Putamen (tissue), 1 donor: Measurements from ENCODE around the gene ARMC2.
"Not testable (repeated sequence)": the region's sequence is repeated elsewhere in the genome, so short reads cannot be mapped to it uniquely, and the experiment has no call there.

ENCODE experiments used
- DNase-seq: peaks from one replicate; pipeline ENCODE4 v3.0.0-alpha.2; 2016; ENCODE audit warnings: low spot score

The ARMC2 gene

DNA sequence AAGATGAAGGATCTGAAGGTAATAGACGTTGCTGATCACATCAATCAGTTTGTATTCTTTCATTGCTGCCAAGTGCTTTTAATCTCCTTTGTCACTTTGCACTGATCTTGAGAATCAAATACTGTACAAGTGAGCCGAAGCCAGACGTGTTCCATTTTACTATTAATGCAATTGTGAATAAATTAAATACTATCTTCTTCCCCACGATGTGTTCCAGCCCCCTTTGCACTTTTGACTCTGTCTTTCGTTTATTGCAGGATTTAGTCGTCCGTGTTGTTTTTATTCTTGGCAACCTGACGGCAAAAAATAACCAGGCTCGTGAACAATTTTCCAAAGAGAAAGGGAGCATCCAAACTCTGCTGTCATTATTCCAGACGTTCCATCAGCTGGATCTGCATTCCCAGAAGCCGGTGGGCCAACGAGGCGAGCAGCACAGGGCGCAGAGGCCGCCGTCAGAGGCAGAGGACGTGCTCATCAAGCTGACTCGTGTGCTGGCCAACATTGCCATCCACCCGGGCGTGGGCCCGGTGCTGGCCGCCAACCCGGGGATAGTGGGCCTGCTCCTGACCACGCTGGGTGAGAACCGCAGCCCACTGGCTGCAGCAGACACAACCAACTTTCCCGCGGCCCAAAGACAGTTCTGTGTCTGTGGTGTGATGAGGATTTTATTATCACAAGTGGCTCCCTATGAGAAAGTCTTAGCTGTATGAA is 104.7 kb downstream of the ARMC2 start:
- no peak for DNase-seq

DNA sequence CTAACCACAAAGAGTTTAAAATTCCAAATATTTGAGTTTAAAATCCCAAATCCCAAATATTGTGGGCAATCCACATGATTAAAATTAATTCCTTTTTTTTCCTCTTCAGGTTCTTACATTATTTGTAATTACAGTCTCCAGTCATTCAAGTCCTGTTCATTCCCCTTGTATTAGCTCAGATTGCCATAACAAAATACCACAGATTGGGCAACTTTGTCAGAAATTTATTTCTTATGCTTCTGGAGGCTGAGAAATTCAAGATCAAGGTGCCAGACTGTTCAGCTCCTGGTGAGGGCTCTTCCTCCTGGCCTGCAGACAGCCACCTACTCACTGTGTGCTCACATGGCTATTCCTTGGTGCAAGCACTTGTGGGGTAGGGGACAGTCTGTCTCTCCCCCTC is 105.5 kb downstream of the ARMC2 start:
- DNase-seq = no peak

DNA sequence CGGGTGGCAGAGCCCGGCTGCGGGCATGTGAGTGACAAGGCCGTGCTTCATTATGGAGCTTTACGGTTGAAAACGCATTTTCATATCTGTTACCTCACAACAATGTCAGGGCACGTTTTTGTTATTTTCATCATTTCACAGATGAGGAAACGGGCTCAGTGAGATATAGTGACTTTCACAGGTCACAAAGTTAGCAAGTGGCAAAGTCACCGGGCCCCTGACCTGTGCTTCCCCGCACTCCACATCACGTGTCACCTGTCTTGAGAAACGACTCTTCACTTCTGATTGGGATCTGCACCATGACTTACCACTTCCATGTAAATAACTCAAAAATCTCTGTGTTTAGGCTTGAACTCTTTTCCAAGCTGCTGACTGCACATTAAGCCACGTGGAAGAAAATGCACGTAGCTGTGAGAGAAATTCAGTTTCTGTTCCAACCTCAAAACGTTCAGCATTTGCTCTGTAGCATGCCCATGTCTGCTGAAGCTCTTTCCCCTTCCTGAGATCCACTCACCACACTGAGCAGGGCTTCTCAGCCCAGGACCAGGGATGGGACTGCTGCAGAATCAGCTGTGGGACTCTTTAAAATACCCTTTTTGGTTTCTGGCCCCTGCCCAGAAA is 107.2 kb downstream of the ARMC2 start:
- DNase-seq = no peak

DNA sequence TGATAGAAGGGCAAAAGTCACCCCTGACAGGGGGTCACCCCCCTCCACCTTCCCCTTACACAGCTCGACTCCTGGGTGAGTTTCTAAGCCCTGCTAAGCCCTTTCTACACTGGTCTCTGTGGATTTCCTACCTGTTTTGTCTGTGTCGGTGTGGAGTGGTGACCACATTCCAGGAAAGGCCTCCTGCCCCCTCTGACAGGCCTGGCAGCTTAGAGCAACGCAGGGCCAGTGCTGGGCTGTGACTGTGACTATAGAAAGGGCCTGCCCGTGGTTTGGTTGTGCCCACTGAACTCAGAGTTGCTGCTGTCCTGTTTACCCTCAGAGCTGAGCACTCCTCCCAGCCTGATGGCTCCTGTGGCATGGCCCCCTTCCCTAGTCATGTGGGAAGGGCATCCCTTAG is 109.0 kb downstream of the ARMC2 start:
- no peak for DNase-seq

- no peak for DNase-seq
Measured at GRCh38 chr6:108958900-108959770, 110.9 kb downstream of the ARMC2 start.

- DNase-seq = no peak
Measured at GRCh38 chr6:108959972-108960582, 111.9 kb downstream of the ARMC2 start.

GRCh38 chr6:108960601-108961000 is 112.4 kb downstream of the ARMC2 start:
- DNase-seq = no peak

DNA sequence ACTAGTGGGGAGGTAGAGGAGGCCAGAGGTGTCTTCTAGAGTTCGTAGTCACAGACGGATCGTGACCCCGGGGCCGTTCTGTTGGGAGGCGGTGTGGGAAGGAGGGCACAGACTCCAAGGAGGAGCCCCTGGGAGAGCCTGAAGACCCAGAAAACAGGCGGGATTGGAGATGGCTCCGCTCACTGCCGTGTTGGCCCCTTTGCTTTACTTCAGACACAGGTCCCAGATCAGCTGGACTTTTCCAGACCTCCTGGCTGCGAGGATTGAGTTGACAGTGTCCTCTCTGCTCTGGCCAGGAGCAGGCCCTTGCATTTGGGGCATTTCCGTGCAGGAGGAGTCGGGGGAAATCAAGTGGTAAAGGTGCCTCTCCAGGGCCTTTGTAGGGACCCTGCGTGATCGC is 112.9 kb downstream of the ARMC2 start:
- DNase-seq = no peak

DNA sequence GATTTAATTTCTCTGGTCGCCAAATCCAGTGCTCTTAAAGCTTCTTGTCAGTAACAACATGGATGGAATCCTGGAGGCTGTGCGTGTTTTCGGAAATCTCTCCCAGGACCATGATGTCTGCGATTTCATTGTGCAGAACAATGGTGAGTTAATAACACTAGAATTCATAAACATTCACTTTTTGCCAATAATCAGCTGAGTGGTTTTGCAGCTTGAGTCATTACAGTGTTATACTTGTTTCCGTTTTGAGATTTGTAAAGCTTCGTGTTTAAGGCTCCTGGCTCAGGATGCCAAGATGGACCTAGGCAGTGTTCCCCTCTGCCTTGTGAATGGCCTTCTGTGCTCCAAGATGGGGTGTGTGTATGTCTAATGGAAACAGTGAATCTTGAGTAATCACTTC is 113.8 kb downstream of the ARMC2 start:
- DNase-seq = no peak

DNA sequence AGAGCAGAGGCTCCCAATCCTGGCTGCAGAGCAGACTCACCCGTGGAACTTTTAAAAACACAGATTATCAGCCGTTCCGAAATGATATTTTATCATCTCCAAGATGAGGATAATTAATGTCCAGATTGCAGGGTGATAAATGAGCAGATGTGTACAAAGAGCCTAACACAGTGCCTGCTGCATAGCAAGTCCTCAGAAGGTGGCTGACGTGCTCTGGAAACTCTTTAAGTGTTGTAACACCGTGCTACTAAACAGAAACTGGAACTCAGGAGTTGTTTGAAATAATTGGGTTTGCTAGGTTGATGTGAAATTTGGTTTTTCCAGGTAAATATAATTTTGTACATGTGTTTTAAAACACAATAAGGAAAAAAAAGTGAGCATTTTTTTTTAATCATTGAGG is 118.0 kb downstream of the ARMC2 start:
- no peak for DNase-seq

DNA sequence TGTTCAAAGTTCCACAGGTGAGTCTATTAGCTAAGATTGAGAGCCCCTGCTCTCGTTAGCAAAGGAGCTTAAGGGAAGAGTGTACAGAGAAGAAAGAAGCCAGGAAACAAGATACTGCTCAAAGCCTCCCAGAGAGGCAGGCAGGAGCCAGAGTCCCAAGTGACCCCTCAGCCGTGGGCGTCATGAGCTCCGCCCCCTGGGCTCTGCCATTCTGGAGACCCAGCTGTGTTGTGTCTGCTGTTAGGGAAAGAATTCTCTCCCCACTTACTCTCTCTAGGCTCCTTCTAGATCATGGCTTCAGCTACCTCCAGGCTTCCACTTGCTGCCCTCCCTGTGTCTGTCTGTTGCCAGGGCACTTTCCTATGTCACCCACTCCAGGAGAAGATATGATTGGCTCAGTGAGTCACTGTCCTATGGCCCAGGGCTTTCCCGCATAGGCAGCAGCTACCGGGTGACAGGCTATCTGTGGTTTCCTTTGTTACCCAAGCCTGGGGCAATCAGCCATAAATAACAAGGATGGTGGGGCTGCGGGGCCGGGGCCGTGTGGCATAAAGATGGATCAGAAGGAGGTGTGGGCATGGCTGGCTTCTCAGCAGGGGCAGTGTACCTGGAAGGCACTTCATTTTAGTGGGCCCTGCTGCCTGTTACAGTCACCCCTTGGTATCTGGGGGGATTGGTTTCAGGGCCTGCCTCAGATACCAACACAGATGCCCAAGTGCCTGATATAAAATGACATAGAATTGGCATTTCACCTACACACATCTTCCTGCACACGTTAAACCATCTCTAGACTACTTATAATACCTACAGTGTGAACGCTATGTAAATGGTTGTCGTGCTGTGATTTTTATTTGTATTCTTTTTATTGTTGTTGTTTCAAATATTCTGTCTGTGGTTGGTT is 118.9 kb downstream of the ARMC2 start:
- DNase-seq = no peak

DNA sequence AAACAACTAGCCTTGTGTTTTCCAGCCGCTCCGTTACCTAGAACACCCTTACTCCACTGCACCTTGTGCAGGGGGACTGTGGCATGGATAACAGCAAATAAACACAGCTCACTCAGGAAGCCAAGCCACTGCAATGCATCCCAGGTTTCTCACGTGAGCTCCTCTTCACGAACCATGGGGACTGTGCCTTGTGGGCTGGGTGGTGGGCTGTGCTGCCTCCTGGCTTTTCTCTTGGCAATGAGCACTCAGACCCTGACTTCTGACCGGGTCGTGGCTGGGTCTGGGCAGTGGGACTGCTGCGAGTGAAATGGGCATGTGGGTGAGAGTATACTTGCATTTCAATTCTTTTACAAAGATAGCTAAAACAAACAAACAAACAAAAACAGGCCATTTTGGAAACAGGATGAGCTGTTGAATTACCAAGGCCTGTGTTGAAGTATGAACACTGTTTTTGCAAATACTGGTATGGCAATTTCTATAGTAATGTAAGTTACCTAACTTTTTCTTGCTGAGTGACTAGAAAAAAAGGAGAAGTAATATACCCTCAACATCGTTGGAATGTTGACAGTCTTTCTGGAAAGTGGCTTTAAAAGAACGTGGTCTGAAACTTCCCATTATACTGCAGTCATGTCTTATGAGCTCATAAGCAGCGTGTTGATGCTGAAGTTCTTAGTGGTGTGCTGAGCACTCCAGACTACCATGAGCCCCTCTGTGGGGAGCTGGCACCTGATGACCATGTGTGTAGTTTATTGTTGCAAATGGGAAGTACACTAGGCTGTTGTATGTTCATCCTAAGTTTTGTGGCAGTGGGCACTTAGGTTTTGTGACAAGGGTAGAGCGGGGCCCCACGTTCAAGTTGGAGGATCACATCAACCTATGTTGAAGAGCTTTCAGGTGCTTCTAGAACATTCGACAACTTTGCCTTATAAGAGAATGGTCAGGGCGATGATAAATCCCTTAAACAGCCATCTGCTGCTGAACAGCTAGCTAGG is 120.4 kb downstream of the ARMC2 start:
- no peak for DNase-seq

DNA sequence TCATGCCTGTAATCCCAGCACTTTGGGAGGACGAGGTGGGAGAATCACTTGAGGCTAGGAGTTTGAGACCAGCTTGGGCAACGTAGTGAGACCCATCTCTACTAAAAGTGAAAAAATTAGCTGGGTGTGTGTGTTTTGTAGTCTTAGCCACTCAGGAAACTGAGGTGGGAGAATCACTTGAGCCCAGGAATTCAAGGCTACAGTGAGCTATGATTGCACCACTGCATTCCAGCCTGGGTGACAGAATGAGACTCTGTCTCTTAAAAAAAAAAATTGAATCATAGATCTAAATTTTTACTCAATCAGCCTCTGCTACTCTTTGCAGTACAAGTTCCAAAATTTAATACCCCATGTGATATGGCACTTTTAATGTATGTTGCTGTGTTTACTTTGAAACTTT is 121.6 kb downstream of the ARMC2 start:
- DNase-seq = no peak

- no peak for DNase-seq
Measured at GRCh38 chr6:108974201-108974600, 126.0 kb downstream of the ARMC2 start.

GRCh38 chr6:108978638-108979037 is 130.4 kb downstream of the ARMC2 start:
- DNase-seq = not testable (repeated sequence)

- no peak for DNase-seq
Measured at GRCh38 chr6:108982154-108983113, 134.2 kb downstream of the ARMC2 start.

- no peak for DNase-seq
Measured at GRCh38 chr6:108983151-108983550, 134.9 kb downstream of the ARMC2 start.

DNA sequence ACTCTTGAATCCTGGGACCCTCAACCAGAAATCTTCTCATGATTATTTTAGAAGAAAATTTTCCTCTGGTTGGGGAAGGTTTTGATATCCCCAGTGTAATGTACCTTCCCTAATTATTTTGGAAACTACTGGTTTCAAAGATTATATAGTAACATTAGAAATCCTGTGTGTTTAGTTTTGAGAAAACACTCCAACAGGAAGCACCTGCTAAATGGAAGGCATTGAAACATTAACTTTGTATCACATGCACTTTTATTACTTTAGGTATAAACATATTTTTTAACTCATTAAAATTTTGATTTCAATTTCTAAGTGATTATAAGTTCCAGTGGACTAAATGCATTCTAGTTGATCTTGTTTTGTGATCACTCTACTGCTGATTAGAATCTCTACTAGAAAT is 137.1 kb downstream of the ARMC2 start:
- DNase-seq = no peak

GRCh38 chr6:108987156-108987555 is 138.9 kb downstream of the ARMC2 start:
- no peak for DNase-seq
